HepG2 (cell line): ENCODE measurements around the gene STC2. TPM values are rescaled to one million over a fixed set of nuclear protein-coding genes. Genes with fewer than 3 reads are reported as not detected.

ENCODE experiments used
- ATRX ChIP-seq: sonication (generic); formaldehyde crosslinking; IDR thresholded peaks from 2 replicates; pipeline ENCODE4 v1.4.0; 2020; ENCODE audit warnings: missing genetic modification reagents, borderline replicate concordance
- HDAC1 ChIP-seq: sonication (generic); formaldehyde crosslinking; IDR thresholded peaks from 2 replicates; pipeline ENCODE4 v1.5.1; 2020; ENCODE audit warnings: mild to moderate bottlenecking, missing genetic modification reagents
- HES4 ChIP-seq: sonication (generic); formaldehyde crosslinking; IDR thresholded peaks from 2 replicates; pipeline ENCODE4 v1.9.0; 2021; ENCODE audit warnings: mild to moderate bottlenecking, missing genetic modification reagents, borderline replicate concordance
- NFRKB ChIP-seq: fragments of 450-650 bp; IDR thresholded peaks from 2 replicates; pipeline ENCODE4 v1.6.1; 2017
- REST ChIP-seq, 2 experiments: IDR thresholded peaks; 2 replicates each; pipeline ENCODE4 v1.6.1; 2011 to 2012; ENCODE audit warnings: low read length in 2 of 2, borderline replicate concordance in 1 of 2, low read depth in 1 of 2, mild to moderate bottlenecking in 1 of 2, moderate library complexity in 1 of 2
- SMAD3 ChIP-seq: sonication (generic); formaldehyde crosslinking; IDR thresholded peaks from 2 replicates; pipeline ENCODE4 v1.4.0; 2020; ENCODE audit warnings: missing genetic modification reagents
- SMC3 ChIP-seq: IDR thresholded peaks from 2 replicates; pipeline ENCODE4 v1.6.1; 2011; ENCODE audit warnings: low read length, improper control_type of control experiment
- ZFY ChIP-seq: sonication (generic); formaldehyde crosslinking; IDR thresholded peaks from 2 replicates; pipeline ENCODE4 v1.4.0; 2020; ENCODE audit warnings: missing genetic modification reagents
- ZMYM3 ChIP-seq: sonication (generic); formaldehyde crosslinking; IDR thresholded peaks from 2 replicates; pipeline ENCODE4 v1.5.1; 2020; ENCODE audit warnings: mild to moderate bottlenecking, missing genetic modification reagents
- ZNF597 ChIP-seq: sonication (generic); formaldehyde crosslinking; IDR thresholded peaks from 2 replicates; pipeline ENCODE4 v1.5.0; 2020; ENCODE audit warnings: missing genetic modification reagents
- ZNF737 ChIP-seq: sonication (generic); formaldehyde crosslinking; IDR thresholded peaks from 2 replicates; pipeline ENCODE4 v1.5.0; 2020; ENCODE audit warnings: missing genetic modification reagents, mild to moderate bottlenecking, borderline replicate concordance
- ZSCAN30 ChIP-seq: sonication (generic); formaldehyde crosslinking; IDR thresholded peaks from 2 replicates; pipeline ENCODE4 v1.5.0; 2020; ENCODE audit warnings: mild to moderate bottlenecking, missing genetic modification reagents
- polyA plus RNA-seq, 8 experiments: library from polyadenylated mRNA; depleted of rRNA in 3 of 8; stranded (reverse) in 7 of 8; unstranded in 1 of 8; fragments of >200 nt; fragmentation: Illumina TruSeq in 4 of 8; extraction: Trizol in 4 of 8; gene quantifications; 2 replicates each; pipeline versions ENCODE4 v1.2.1 to v1.2.3, GENCODE V29; 2011 to 2016; ENCODE audit warnings: low read depth in 4 of 8, missing spikeins in 1 of 8, mixed read lengths in 1 of 8; ENCODE audit not compliant: insufficient read depth in 1 of 8
- total RNA-seq, 5 experiments: library from RNA; depleted of rRNA; stranded (reverse); fragments of >200 nt; fragmentation: Illumina TruSeq; extraction: Trizol; gene quantifications; 2 replicates each; pipeline ENCODE4 v1.2.3, GENCODE V29; 2016; ENCODE audit warnings: low read depth in 1 of 5
- TF ChIP-seq, protein P1 (sequence below): sonication (generic); formaldehyde crosslinking; IDR thresholded peaks from 2 replicates; pipeline ENCODE4 v1.4.0; 2020; ENCODE audit warnings: missing genetic modification reagents
- TF ChIP-seq, protein P2 (sequence below), 2 experiments: sonication (generic) in 1 of 2; formaldehyde crosslinking in 1 of 2; IDR thresholded peaks; 2 replicates each; pipeline versions ENCODE4 v1.5.1 to v1.6.1; 2011 to 2020; ENCODE audit warnings: borderline replicate concordance in 1 of 2, low read depth in 1 of 2, low read length in 1 of 2, mild to moderate bottlenecking in 1 of 2, missing genetic modification reagents in 1 of 2, moderate library complexity in 1 of 2

Gene STC2
- total and polyA plus RNA-seq, 2 of the 13 experiments (the other 11 are each of a cell fraction or from before 2014, with no cell fraction given) = 27.1 to 69.2 TPM

DNA sequence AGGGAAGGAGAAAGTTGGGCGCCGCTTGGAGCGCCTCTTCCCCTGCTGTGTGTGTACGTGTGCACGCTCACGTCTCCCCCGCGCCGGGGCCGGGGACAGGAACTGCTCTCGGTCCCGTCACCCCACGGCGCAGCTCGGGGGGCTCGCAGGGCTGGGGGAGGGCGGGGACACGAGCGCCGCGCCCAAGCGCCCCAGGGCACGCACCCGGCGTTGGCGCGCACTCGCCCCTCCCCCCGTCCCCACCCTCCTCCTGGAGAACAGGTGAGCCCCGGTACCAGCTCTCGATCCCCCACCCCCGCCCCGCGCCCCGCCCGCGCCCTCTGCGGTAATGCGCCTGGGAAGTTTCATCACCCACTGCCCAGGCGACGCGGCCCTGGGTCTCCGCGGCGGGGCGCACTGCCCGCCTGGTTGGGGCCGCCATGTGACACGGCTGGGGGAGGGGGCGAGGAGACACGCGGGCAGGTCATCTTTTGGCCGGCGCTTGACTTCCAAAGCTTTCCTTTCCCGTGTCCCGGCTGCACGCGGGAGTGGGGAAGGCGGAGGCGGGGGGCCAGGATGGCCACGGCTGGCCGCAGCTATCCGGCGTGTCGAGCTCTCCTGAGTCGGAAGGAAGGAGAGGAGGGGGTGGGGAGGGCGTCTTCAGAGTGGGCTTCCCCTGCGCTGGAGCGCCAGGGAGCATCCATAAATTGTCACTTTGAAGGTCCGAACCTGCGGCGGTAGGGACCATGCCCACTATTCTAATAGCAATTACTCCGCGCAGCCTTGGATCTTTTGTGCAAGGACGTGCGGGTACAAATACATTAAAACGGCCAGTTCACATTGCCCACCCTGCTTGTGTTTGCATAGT is 1.5 kb upstream of the STC2 start (continued):
- TF ChIP-seq, protein P1, sequence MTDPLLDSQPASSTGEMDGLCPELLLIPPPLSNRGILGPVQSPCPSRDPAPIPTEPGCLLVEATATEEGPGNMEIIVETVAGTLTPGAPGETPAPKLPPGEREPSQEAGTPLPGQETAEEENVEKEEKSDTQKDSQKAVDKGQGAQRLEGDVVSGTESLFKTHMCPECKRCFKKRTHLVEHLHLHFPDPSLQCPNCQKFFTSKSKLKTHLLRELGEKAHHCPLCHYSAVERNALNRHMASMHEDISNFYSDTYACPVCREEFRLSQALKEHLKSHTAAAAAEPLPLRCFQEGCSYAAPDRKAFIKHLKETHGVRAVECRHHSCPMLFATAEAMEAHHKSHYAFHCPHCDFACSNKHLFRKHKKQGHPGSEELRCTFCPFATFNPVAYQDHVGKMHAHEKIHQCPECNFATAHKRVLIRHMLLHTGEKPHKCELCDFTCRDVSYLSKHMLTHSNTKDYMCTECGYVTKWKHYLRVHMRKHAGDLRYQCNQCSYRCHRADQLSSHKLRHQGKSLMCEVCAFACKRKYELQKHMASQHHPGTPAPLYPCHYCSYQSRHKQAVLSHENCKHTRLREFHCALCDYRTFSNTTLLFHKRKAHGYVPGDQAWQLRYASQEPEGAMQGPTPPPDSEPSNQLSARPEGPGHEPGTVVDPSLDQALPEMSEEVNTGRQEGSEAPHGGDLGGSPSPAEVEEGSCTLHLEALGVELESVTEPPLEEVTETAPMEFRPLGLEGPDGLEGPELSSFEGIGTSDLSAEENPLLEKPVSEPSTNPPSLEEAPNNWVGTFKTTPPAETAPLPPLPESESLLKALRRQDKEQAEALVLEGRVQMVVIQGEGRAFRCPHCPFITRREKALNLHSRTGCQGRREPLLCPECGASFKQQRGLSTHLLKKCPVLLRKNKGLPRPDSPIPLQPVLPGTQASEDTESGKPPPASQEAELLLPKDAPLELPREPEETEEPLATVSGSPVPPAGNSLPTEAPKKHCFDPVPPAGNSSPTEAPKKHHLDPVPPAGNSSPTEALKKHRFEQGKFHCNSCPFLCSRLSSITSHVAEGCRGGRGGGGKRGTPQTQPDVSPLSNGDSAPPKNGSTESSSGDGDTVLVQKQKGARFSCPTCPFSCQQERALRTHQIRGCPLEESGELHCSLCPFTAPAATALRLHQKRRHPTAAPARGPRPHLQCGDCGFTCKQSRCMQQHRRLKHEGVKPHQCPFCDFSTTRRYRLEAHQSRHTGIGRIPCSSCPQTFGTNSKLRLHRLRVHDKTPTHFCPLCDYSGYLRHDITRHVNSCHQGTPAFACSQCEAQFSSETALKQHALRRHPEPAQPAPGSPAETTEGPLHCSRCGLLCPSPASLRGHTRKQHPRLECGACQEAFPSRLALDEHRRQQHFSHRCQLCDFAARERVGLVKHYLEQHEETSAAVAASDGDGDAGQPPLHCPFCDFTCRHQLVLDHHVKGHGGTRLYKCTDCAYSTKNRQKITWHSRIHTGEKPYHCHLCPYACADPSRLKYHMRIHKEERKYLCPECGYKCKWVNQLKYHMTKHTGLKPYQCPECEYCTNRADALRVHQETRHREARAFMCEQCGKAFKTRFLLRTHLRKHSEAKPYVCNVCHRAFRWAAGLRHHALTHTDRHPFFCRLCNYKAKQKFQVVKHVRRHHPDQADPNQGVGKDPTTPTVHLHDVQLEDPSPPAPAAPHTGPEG (CRISPR knock-in tag) = no peak
- TF ChIP-seq NFRKB (no peak), ZNF597 (CRISPR knock-in tag) (no peak), ZNF737 (CRISPR knock-in tag) (no peak), ZSCAN30 (CRISPR knock-in tag) (no peak), ZMYM3 (peak; percentile 39; the same call in 1 of the 2 replicates), SMAD3 (CRISPR knock-in tag) (peak; percentile 53; the same call in 1 of the 2 replicates), SMC3 (no peak), REST (IDR thresholded peaks at IDR 0.05; ENCODE audit: borderline replicate concordance in 1 of 2, low read depth in 1 of 2, low read length in 2 of 2) (0 out of 4 replicates have a peak, but pooled peaks of 1 of the 2 experiments have one; percentile 12), ZFY (CRISPR knock-in tag) (peak; percentile 47; the same call in 1 of the 2 replicates), HES4 (no peak), HDAC1 (peak; percentile 92), ATRX (CRISPR knock-in tag) (no peak)
- TF ChIP-seq, protein P2, sequence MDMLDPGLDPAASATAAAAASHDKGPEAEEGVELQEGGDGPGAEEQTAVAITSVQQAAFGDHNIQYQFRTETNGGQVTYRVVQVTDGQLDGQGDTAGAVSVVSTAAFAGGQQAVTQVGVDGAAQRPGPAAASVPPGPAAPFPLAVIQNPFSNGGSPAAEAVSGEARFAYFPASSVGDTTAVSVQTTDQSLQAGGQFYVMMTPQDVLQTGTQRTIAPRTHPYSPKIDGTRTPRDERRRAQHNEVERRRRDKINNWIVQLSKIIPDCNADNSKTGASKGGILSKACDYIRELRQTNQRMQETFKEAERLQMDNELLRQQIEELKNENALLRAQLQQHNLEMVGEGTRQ (IDR thresholded peaks at IDR 0.05; ENCODE audit: low read depth, low read length) = peak; percentile 51; the same call in 1 of the 2 replicates
- TF ChIP-seq, protein P2 (CRISPR knock-in tag; IDR thresholded peaks at IDR 0.05; ENCODE audit: borderline replicate concordance) = peak; percentile 84; the same call in 1 of the 2 replicates
